Spleen (tissue), 7 donors: Measurements from ENCODE around the gene DOK4.

ENCODE experiments used
- CTCF ChIP-seq, 11 experiments: fragments of 200-600 bp in 7 of 11; fragments of 450-650 bp in 4 of 11; sonication (generic) in 4 of 11; IDR thresholded peaks in 8 of 11; conservative IDR thresholded peaks in 3 of 11; 1 replicate in 7 of 11; 2 replicates in 4 of 11; pipeline versions ENCODE4 v1.4.0 to v1.8.0; 2016 to 2021; ENCODE audit warnings: antibody characterized with exemption in 11 of 11, inconsistent platforms in 4 of 11, mild to moderate bottlenecking in 1 of 11
- POLR2A ChIP-seq, 3 donors: fragments of 450-650 bp; IDR thresholded peaks; one replicate each; pipeline ENCODE4 v1.5.1; 2017; ENCODE audit warnings: antibody characterized with exemption in 3 of 3, mild to moderate bottlenecking in 1 of 3
- donor health status: DM: no; HTN: no; CAD: no; lungs with moderate emphysema.
- donor health status: DM: no; HTN: no; CAD: no.
- donor health status: DM: no; HTN: no; CAD: no.

- TF ChIP-seq POLR2A (IDR thresholded peaks at IDR 0.05) (no peak), CTCF (IDR thresholded peaks at IDR 0.05 in 8 of 11, conservative IDR thresholded peaks at IDR 0.05 in 3 of 11) (no peak)
These were observed 59.9 kb downstream of the DOK4 start for GRCh38 chr16:57426356-57426755.
